Right cardiac atrium (tissue), 5 donors: ENCODE data around the gene UGGT2. TPM values are rescaled to one million over a fixed set of nuclear protein-coding genes. Genes with fewer than 3 reads are reported as not detected.

Source experiments
- ATAC-seq, 2 donors: fragments of 200-7000 bp; cut with Tn5 transposase; one replicate each; pipeline versions ENCODE4 v1.8.0 to v1.9.1; 2020; ENCODE audit warnings: moderate library complexity in 2 of 2, mild to moderate bottlenecking in 1 of 2
- DNase-seq, 3 donors: peaks; one replicate each; pipeline ENCODE4 v3.0.0-alpha.2; 2020
- H3K27ac ChIP-seq: one replicate; pipeline ENCODE4 v1.5.1; 2013; ENCODE audit warnings: mild to moderate bottlenecking, low read length, control low read depth, moderate library complexity
- H3K27me3 ChIP-seq: one replicate; pipeline ENCODE4 v1.6.1; 2013; ENCODE audit not compliant: control insufficient read depth, insufficient read depth
- H3K4me1 ChIP-seq: one replicate; pipeline ENCODE4 v1.6.1; 2013; ENCODE audit warnings: low read length; ENCODE audit not compliant: control insufficient read depth, insufficient read depth
- H3K4me3 ChIP-seq: one replicate; pipeline ENCODE4 v1.5.1; 2013; ENCODE audit warnings: low read length, control low read depth
- H3K9me3 ChIP-seq: one replicate; pipeline ENCODE4 v1.6.1; 2013; ENCODE audit warnings: low read length; ENCODE audit not compliant: control insufficient read depth
- WGBS: extraction: QIAGEN DNeasy Blood & Tissue Kit; methylation state at CpG from one replicate; pipeline ENCODE4 v1.1.7; 2013; 5-methylcytosine and 5-hydroxymethylcytosine counted together
- intact Hi-C, 4 donors: fragments of 100-400 bp; cut with DNase I; formaldehyde crosslinking; loops; one replicate each; pipeline versions ENCODE4 v1.11.0 to v1.14.0; 2022 to 2023
- polyA plus RNA-seq: library from polyadenylated mRNA; stranded (reverse); fragments of 200-250 nt; gene quantifications from one replicate; pipeline ENCODE4 v1.2.3, GENCODE V29; 2013
- total RNA-seq, 4 donors: library from RNA; stranded (reverse); fragmentation: NEBNext Ultra II Directional; extraction: Animal tissue kit (Norgen Biotek cat#: 25700); gene quantifications; one replicate each; pipeline ENCODE4 v1.2.1, GENCODE V29; 2021
- donor health status: healthy with polysubstance abuse.
- donor health status: DM: no; HTN: yes; CAD: no.
- donor health status: DM: no; HTN: no; CAD: no.
- donor health status: DM: no; HTN: yes; CAD: no; lungs with severe emphysema.
- donor health status: DM: yes; HTN: yes; CAD: no.

Gene UGGT2
- total and polyA plus RNA-seq, 5 donors, result 7.6 to 33.4 (median 20.9) TPM

DNA sequence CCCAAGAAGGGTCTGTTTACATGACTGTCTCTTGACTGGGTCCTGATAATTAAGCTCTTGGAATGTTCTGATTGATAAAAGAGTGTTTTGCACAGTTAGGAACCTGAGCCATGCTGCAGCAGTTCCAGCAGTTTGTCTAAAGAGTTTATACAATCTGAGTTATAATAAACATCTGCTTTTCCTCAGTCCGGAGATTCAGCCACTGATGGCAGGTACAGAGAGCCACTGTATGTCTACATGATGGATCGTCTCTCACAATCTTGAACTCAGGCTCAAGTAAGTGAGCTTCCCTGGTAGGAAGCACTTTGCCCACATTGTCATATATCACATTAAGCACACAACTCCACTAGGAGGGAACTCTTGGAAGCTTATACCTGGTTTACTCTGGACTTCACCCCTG, 84.3 kb downstream of the UGGT2 start:
- Histone ChIP-seq H3K27me3 (no peaks in the 10 kb centered on the region), H3K27ac (no peak overlapping the region), H3K4me1 (no peaks in the 10 kb centered on the region), H3K9me3 (no peaks in the 10 kb centered on the region), H3K4me3 (no peak overlapping the region)
- 62% methylated on average over 2 of the region's 2 CpGs for WGBS
- ATAC-seq (no peak), DNase-seq (no peak)
- intact Hi-C loops, result no loop called here

- ATAC-seq, result no peak
- H3K27ac ChIP-seq, result no peak overlapping the region
- no peak overlapping the region for H3K4me3 ChIP-seq
- no peaks in the 10 kb centered on the region for H3K4me1 ChIP-seq
- intact Hi-C loops, result no loop called here
- H3K9me3 ChIP-seq, result no peaks in the 10 kb centered on the region
- WGBS, result 47% methylated on average over 2 of the region's 2 CpGs
- no peak for DNase-seq
- no peaks in the 10 kb centered on the region for H3K27me3 ChIP-seq
Measured at GRCh38 chr13:95957331-95957730, 95.9 kb downstream of the UGGT2 start.

DNA sequence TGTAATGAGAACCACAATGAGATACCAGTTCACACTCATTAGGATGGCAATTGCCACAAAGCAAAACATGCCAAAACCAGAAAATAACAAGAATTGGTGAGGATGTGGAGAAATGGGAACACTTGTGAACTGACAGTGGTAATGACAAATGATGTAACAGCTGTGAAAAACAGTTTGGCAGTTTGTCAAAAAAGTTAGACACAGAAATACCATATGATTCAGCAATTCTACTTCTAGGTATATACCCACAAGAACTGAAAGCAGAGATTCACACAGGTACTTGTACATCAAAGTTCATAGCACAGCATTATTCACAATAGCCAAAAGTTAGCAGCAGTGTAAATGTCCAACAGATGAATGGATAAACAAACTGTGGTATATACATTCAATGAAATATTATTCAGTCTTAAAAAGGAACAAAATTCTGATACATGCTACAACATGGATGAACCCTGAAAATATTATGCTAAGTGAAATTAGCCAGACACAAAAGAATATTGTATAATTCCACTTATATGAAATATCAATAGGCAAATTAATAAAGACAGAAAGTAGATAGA, 96.5 kb downstream of the UGGT2 start:
- H3K27me3 ChIP-seq, result no peaks in the 10 kb centered on the region
- ATAC-seq (no peak), DNase-seq (no peak)
- no peak overlapping the region for H3K27ac ChIP-seq
- no peak overlapping the region for H3K4me3 ChIP-seq
- H3K9me3 ChIP-seq, result no peaks in the 10 kb centered on the region
- H3K4me1 ChIP-seq, result no peaks in the 10 kb centered on the region
- intact Hi-C loops, result no loop called here

- Histone ChIP-seq H3K4me1 (no peaks in the 10 kb centered on the region), H3K27me3 (no peaks in the 10 kb centered on the region)
Measured at GRCh38 chr13:95955719-95956118, 97.5 kb downstream of the UGGT2 start.

DNA sequence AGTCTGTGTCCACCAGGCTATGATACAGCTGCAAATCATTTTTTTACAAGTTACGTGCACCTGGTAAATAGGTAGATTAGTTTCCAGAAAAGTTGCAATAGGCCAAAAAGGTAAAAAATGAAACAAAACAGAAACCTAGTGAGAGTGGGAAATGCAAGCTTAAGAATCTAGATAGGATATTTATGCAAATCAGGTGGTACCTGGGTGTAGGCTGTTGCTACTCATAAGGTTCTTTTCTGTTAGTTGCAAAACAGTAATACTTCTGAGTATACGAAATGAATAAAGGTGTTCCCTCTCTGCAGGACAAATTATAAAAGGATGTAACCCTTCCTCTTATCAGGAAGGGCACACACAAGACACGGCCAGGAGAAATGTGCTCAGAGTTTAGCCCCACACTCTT, 97.9 kb downstream of the UGGT2 start:
- H3K4me1 ChIP-seq, result no peaks in the 10 kb centered on the region
- no peak overlapping the region for H3K4me3 ChIP-seq
- intact Hi-C loops, result no loop called here
- ATAC-seq (no peak), DNase-seq (no peak)
- H3K27me3 ChIP-seq, result no peaks in the 10 kb centered on the region
- no peak overlapping the region for H3K27ac ChIP-seq
- WGBS, result 94% methylated on average over 3 of the region's 3 CpGs
- H3K9me3 ChIP-seq, result no peaks in the 10 kb centered on the region

More at GRCh38 chr13:95955719-95956118, 97.5 kb downstream of the UGGT2 start:
- no peak for ATAC-seq
- WGBS, result 97% methylated on average over 3 of the region's 3 CpGs
- DNase-seq, result no peak
- intact Hi-C loops, result no loop called here
- Histone ChIP-seq H3K9me3 (no peaks in the 10 kb centered on the region), H3K4me3 (no peak overlapping the region), H3K27ac (no peak overlapping the region)

- DNase-seq (no peak), ATAC-seq (no peak)
- no peak overlapping the region for H3K27ac ChIP-seq
- no peaks in the 10 kb centered on the region for H3K4me1 ChIP-seq
- no peaks in the 10 kb centered on the region for H3K9me3 ChIP-seq
- no peak overlapping the region for H3K4me3 ChIP-seq
- intact Hi-C loops, result no loop called here
- no peaks in the 10 kb centered on the region for H3K27me3 ChIP-seq
Measured at GRCh38 chr13:95954266-95954665, 98.9 kb downstream of the UGGT2 start.

DNA sequence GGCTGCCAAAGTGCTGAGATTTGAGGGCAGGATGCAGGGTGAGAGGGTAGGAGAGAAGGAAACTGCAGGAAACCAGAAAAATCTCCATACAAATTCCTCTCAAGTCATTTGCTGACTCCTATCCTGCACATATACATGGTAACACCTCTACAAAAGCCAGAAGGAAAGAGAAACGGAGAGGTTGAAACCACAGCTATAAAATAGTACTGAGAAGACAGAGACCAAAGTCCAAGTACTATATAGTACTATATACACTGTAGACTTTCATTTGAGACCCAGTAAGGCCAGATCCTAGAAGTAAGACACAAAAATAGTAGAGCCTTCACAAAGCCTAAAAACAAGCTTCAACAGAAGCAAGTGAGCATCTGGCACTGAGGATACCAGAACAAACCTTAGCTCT, 103.1 kb downstream of the UGGT2 start:
- H3K27me3 ChIP-seq, result no peaks in the 10 kb centered on the region
- H3K9me3 ChIP-seq, result no peaks in the 10 kb centered on the region
- H3K4me1 ChIP-seq, result no peaks in the 10 kb centered on the region
- no peak overlapping the region for H3K4me3 ChIP-seq
- ATAC-seq (no peak), DNase-seq (no peak)
- 96% methylated on average over 1 of the region's 1 CpG for WGBS
- H3K27ac ChIP-seq, result no peak overlapping the region
- intact Hi-C loops, result no loop called here

- WGBS, result 57% methylated on average over 2 of the region's 2 CpGs
Measured at GRCh38 chr13:95948656-95949055, 104.5 kb downstream of the UGGT2 start.

DNA sequence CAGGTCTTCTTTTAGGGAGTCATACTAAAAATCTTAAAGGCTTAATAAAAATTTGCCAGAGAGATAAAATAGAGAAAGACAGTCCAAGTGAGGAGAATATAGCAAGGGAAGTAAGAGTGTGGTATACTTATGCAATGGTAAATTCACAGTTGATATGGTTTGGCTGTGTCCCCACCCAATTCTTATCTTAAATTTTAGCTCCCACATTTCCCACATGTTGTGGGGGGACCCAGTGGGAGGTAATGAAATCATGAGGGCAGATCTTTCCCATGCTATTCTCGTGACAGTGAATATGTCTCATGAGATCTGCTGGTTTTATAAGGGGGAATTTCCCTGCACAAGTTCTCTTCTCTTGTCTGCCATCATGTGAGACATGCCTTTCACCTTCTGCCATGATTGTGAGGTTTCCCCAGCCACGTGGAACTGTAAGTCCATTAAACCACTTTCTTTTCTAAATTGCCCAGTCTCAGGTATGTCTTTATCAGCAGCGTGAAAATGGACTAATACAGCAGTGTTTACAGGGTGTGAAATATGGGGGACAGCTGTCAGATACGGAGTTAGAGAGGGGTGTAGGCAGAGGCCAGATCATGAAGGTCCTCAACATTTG, 115.4 kb downstream of the UGGT2 start:
- intact Hi-C loops, result no loop called here
- Histone ChIP-seq H3K4me3 (no peak overlapping the region), H3K27me3 (no peaks in the 10 kb centered on the region), H3K27ac (no peak overlapping the region), H3K9me3 (no peaks in the 10 kb centered on the region), H3K4me1 (no peaks in the 10 kb centered on the region)
- DNase-seq, result no peak
- 87% methylated on average over 4 of the region's 4 CpGs for WGBS
- no peak for ATAC-seq

More at GRCh38 chr13:95948656-95949055, 104.5 kb downstream of the UGGT2 start:
- intact Hi-C loops, result no loop called here
- H3K27ac ChIP-seq, result no peak overlapping the region
- ATAC-seq, result no peak
- no peaks in the 10 kb centered on the region for H3K9me3 ChIP-seq
- no peak for DNase-seq
- H3K4me3 ChIP-seq, result no peak overlapping the region
- H3K27me3 ChIP-seq, result no peaks in the 10 kb centered on the region
- no peaks in the 10 kb centered on the region for H3K4me1 ChIP-seq

- ATAC-seq (no peak), DNase-seq (peak in 2 of 3 donors; percentile 45 to 47)
- no peaks in the 10 kb centered on the region for H3K4me1 ChIP-seq
- intact Hi-C loops, result no loop called here
- H3K4me3 ChIP-seq, result no peak overlapping the region
- 92% methylated on average over 44 of the region's 44 CpGs for whole genome bisulfite sequencing
- H3K27ac ChIP-seq, result no peak overlapping the region
- no peaks in the 10 kb centered on the region for H3K9me3 ChIP-seq
- H3K27me3 ChIP-seq, result no peaks in the 10 kb centered on the region
Measured at GRCh38 chr13:95931300-95932025, 121.7 kb downstream of the UGGT2 start.

DNA sequence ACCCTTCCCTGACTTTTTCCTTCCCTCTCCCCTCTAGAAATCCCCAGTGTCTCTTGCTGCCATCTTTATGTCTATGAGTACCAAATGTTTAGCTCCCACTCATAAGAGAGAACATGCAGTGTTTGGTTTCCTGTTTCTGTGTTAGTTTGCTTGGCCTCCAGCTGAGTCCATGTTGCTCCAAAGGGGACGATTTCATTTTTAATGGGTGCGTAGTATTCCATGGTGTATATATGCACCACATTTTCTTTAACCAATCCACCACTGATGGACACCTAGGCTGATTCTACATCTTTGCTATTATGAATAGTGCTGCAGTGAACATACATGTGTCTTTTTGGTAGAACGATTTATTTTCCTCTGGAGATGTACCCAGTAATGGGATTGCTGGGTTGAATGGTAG, 123.8 kb downstream of the UGGT2 start:
- ATAC-seq (no peak), DNase-seq (no peak)
- WGBS, result 97% methylated on average over 3 of the region's 3 CpGs
- H3K27me3 ChIP-seq, result no peaks in the 10 kb centered on the region
- H3K4me3 ChIP-seq, result no peak overlapping the region
- intact Hi-C loops, result no loop called here
- no peak overlapping the region for H3K27ac ChIP-seq
- no peaks in the 10 kb centered on the region for H3K9me3 ChIP-seq
- H3K4me1 ChIP-seq, result no peaks in the 10 kb centered on the region
